Endothelial cell (in vitro differentiated cells): ENCODE measurements around the gene SLC29A3. TPM values are rescaled to one million over a fixed set of nuclear protein-coding genes. Genes with fewer than 3 reads are reported as not detected.

ENCODE experiments used
- DNase-seq: peaks from one replicate; pipeline ENCODE4 v3.0.0; 2021; ENCODE audit warnings: low spot score
- H3K27ac Mint-ChIP-seq: one replicate; pipeline ENCODE4 v1.8.0; 2021; ENCODE audit warnings: mixed read lengths, inconsistent platforms; ENCODE audit not compliant: unreplicated experiment
- H3K27me3 Mint-ChIP-seq: one replicate; pipeline ENCODE4 v1.8.0; 2021; ENCODE audit warnings: mild to moderate bottlenecking, moderate library complexity, mixed read lengths, inconsistent platforms; ENCODE audit not compliant: unreplicated experiment
- H3K36me3 Mint-ChIP-seq: one replicate; pipeline ENCODE4 v1.8.0; 2021; ENCODE audit warnings: mild to moderate bottlenecking, low read depth, mixed read lengths, inconsistent platforms; ENCODE audit not compliant: unreplicated experiment
- H3K4me1 Mint-ChIP-seq: one replicate; pipeline ENCODE4 v1.8.0; 2021; ENCODE audit warnings: mild to moderate bottlenecking, mixed read lengths, inconsistent platforms; ENCODE audit not compliant: unreplicated experiment
- H3K4me3 Mint-ChIP-seq: one replicate; pipeline ENCODE4 v1.8.0; 2021; ENCODE audit warnings: mild to moderate bottlenecking, mixed read lengths, inconsistent platforms; ENCODE audit not compliant: unreplicated experiment
- H3K9me3 Mint-ChIP-seq: one replicate; pipeline ENCODE4 v1.8.0; 2021; ENCODE audit warnings: mixed read lengths, inconsistent platforms; ENCODE audit not compliant: unreplicated experiment
- total RNA-seq: library from RNA; stranded (reverse); fragmentation: NEBNext Ultra II Directional; extraction: Animal tissue kit (Norgen Biotek cat#: 25700); gene quantifications from one replicate; pipeline ENCODE4 v1.2.1, GENCODE V29; 2021; ENCODE audit not compliant: unreplicated experiment
- TF ChIP-seq, protein P1 (sequence below): fragments of 200-600 bp; sonication (generic); IDR thresholded peaks from one replicate; pipeline ENCODE4 v1.5.0; 2021; ENCODE audit warnings: antibody characterized with exemption; ENCODE audit not compliant: unreplicated experiment

The SLC29A3 gene
- total RNA-seq, 1 donor from 2014 or later, result 11.7 TPM

DNA sequence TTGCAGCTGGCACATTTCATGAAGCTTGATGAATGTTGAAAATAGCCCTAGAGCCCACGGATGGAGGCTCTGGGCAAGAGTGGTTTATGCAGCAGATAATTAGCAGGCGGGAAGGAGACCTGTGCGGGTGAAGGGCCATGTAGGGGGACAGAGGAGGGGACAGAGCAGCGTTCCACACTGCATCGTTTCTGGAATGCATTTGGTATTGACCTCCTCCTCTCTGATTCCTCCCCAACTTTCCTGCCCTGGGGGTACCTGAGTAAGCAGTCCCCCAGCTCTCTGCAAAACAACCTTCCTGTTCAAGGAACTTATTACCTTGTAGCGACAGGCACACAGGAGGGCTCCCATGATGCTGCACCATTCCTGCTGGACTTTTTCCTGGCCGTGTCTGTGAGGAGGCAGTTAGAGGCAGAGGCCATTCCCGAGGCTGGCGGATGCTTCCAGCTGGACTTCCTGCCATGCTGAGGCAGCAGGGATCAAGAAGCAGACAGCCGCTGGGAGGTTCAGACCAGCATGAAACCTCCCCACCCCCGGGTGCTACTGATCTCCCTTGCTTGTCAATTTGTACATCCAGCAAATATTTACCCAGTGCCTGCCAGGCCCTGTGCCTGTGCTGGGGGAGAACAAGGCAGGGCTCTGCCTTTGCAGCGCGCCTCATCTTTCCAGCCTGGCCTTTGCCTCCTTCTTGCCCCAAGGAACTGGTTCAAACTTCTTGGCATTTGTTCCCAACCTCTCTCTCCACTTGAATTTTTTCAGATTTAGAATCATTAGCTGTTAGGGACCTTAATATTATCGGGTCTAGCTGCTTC lies 28.7 kb downstream of the SLC29A3 start:
- H3K4me3 Mint-ChIP-seq, result no peak overlapping the region
- peaks cover 22% of the 10 kb centered on the region for H3K4me1 Mint-ChIP-seq
- H3K9me3 Mint-ChIP-seq, result no peaks in the 10 kb centered on the region
- DNase-seq, result no peak
- H3K36me3 Mint-ChIP-seq, result peaks cover 5% of the 10 kb centered on the region
- TF ChIP-seq, protein P1, sequence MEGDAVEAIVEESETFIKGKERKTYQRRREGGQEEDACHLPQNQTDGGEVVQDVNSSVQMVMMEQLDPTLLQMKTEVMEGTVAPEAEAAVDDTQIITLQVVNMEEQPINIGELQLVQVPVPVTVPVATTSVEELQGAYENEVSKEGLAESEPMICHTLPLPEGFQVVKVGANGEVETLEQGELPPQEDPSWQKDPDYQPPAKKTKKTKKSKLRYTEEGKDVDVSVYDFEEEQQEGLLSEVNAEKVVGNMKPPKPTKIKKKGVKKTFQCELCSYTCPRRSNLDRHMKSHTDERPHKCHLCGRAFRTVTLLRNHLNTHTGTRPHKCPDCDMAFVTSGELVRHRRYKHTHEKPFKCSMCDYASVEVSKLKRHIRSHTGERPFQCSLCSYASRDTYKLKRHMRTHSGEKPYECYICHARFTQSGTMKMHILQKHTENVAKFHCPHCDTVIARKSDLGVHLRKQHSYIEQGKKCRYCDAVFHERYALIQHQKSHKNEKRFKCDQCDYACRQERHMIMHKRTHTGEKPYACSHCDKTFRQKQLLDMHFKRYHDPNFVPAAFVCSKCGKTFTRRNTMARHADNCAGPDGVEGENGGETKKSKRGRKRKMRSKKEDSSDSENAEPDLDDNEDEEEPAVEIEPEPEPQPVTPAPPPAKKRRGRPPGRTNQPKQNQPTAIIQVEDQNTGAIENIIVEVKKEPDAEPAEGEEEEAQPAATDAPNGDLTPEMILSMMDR, result no peak
- H3K27me3 Mint-ChIP-seq, result peaks cover 5% of the 10 kb centered on the region
- peak overlapping the region; percentile 31 for H3K27ac Mint-ChIP-seq

DNA sequence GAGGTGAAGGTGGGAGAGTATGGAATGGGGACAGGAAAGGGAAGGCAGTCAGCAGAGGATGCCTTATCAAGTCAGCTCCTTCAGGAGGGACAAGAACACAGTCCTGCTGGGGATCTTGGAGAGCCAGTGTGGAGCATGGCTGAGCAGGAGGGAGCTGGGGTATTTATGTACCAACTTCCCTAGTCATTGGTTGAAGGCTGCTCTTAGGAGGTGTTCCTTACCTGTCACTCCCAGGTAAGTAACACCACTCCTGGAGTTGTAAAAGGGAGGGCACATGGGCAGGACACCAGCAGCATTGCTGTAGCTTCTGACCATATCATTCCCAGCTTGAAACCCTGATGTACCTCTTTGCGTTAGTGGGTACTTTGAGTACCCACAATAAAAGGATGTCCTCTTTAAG lies 29.8 kb downstream of the SLC29A3 start:
- H3K9me3 Mint-ChIP-seq, result no peaks in the 10 kb centered on the region
- no peak overlapping the region for H3K4me3 Mint-ChIP-seq
- peaks cover 26% of the 10 kb centered on the region for H3K4me1 Mint-ChIP-seq
- peaks cover 5% of the 10 kb centered on the region for H3K36me3 Mint-ChIP-seq
- TF ChIP-seq, protein P1, result no peak
- DNase-seq, result no peak
- peaks cover 5% of the 10 kb centered on the region for H3K27me3 Mint-ChIP-seq
- H3K27ac Mint-ChIP-seq, result no peak overlapping the region

DNA sequence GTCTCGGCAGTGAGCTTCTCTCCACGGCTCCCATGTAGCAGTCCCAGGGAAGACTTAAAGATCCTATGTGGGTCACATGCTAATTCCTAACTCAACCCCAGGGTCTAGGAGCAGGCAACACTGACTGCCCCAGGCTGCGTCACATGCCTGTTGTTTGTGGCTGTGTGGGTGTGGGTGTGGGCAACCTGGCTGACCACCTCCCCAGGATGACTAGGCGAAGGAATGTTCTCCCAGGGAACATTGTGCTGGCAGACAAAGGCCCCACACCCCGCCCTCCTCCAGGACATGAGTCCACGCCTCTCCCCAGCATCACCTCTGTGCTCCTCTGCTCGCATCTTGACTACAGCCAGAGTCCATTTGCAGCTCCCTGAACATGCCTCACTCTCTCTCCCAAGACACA lies 30.3 kb downstream of the SLC29A3 start:
- H3K36me3 Mint-ChIP-seq, result peaks cover 5% of the 10 kb centered on the region
- DNase-seq, result no peak
- TF ChIP-seq, protein P1, result no peak
- H3K27ac Mint-ChIP-seq, result no peak overlapping the region
- peaks cover 26% of the 10 kb centered on the region for H3K4me1 Mint-ChIP-seq
- H3K9me3 Mint-ChIP-seq, result no peaks in the 10 kb centered on the region
- H3K4me3 Mint-ChIP-seq, result peak overlapping the region; percentile 31
- H3K27me3 Mint-ChIP-seq, result peaks cover 5% of the 10 kb centered on the region

DNA sequence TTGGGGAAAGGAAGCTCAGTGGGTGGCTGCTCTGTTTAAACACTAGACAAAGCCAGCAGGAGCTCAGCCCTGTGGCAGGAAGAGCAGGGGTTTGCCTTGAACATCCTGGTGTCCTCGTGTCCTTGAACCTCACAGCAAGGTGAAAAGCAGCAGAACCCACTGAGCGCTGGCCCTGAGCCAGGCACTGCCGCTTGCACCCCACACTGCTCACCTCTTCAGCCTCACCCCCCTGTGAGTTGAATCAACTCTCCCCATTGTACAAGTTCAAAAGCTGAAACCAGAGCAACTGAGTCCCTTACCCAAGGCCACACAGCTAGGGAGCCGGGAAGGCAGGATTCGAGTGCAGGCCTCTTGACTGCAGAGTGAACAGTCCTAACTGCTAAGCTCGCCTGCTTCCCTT lies 32.0 kb downstream of the SLC29A3 start:
- H3K9me3 Mint-ChIP-seq, result no peaks in the 10 kb centered on the region
- H3K4me3 Mint-ChIP-seq, result no peak overlapping the region
- peaks cover 36% of the 10 kb centered on the region for H3K4me1 Mint-ChIP-seq
- DNase-seq, result no peak
- TF ChIP-seq, protein P1, result no peak
- H3K27ac Mint-ChIP-seq, result no peak overlapping the region
- peaks cover 7% of the 10 kb centered on the region for H3K27me3 Mint-ChIP-seq
- peaks cover 5% of the 10 kb centered on the region for H3K36me3 Mint-ChIP-seq

DNA sequence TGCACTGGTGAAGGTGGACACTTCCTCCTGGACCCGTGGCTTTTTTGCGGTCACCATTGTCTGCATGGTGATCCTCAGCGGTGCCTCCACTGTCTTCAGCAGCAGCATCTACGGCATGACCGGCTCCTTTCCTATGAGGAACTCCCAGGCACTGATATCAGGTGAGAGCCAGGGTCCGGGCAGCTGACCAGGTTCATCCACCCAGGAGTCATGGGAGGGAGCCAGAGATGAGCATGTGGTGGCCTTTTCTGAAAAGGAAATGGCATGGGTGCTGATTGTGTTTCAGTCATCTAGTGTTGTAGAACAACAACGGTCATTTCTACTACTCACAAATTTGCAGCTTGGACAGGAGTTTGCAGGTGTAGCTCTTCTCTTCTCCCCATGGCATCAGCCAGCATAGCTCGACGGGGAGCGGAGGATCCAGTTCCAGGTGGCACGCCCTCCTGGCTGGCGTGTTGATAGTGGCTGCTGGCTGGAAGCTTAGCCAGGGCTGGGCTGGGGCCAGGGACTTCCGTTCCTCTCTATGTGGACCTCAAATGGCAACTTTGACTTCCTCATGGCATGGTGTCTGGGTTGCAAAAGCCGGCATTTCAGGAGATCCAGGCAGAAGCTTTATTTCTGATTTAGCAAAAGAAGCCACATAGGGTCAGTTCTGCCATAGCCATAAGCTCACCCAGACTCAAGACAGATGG lies 32.7 kb downstream of the SLC29A3 start:
- TF ChIP-seq, protein P1, result no peak
- Mint-ChIP-seq H3K27me3 (peaks cover 7% of the 10 kb centered on the region), H3K36me3 (peaks cover 5% of the 10 kb centered on the region), H3K4me1 (peaks cover 38% of the 10 kb centered on the region), H3K27ac (no peak overlapping the region), H3K9me3 (no peaks in the 10 kb centered on the region), H3K4me3 (no peak overlapping the region)
- no peak for DNase-seq
